ENCODE measurements around the gene FAM111A. TPM values are rescaled to one million over a fixed set of nuclear protein-coding genes. Genes with fewer than 3 reads are reported as not detected.

Gene FAM111A
- total RNA-seq, 1 experiment from 2014 or later: 20.1 TPM

DNA sequence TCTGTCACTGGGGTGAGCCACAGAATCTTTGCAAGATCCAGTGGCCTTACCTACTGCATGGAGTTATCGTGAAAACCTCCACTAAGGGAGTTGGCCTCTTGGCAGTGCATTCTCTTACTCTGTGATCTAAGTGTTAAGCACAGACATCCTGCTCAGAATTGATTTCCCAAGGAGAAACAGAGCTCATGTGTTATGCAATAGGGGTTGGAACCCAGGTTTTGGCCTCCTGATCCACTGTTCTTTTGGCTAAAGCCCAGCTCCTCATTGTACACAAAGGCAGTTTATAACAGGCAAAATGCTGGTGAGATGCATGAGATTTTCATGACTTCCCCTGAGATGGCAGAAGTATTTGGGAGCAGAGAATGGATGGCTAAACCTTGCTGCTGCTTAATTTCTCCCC is 41.1 kb downstream of the FAM111A start:
- no peak overlapping the region for H2BK12ac ChIP-seq (ENCODE audit: insufficient read length, low read depth, low read length)
- no peak overlapping the region for H3K27ac ChIP-seq (ENCODE audit: insufficient read length, low read depth, low read length)
- Mint-ChIP-seq H3K27me3 (ENCODE audit: low read depth) (no peaks in the 10 kb centered on the region; the same call in 1 of the 2 replicates), H3K4me1 (peaks cover 18 to 37% of the 10 kb centered on the region in 2 experiments), H3K9me3 (peaks cover 6 to 10% of the 10 kb centered on the region in 2 experiments; a peak in 3 of 5 replicates), H3K4me3 (no peak overlapping the region), H3K36me3 (ENCODE audit: insufficient read depth in 1 of 3, low read depth in 3 of 3) (peaks cover 5 to 31% (median 22%) of the 10 kb centered on the region in 3 experiments; a peak in 5 of 7 replicates), H3K27ac (no peak overlapping the region)
- H3K14ac ChIP-seq (ENCODE audit: insufficient read depth, low read length): no peak overlapping the region
- H2BK20ac ChIP-seq (ENCODE audit: low read depth, low read length, poor library complexity, severe bottlenecking): no peak overlapping the region
- no peak overlapping the region for H4K8ac ChIP-seq (replicated peaks; ENCODE audit: insufficient read length, low read depth, low read length)
- no peak for DNase-seq
- H3K27me3 ChIP-seq (ENCODE audit: insufficient read depth, low read length): no peaks in the 10 kb centered on the region
- H4K5ac ChIP-seq (ENCODE audit: insufficient read length, low read depth, low read length): no peak overlapping the region
- H3K18ac ChIP-seq (ENCODE audit: insufficient read length, low read depth, low read length): no peak overlapping the region
- H3T11ph ChIP-seq (ENCODE audit: low read length): no peak overlapping the region
- no peaks in the 10 kb centered on the region for H3K79me2 ChIP-seq (ENCODE audit: insufficient read depth, low read length)
- H3K79me1 ChIP-seq (ENCODE audit: insufficient read depth, low read depth, low read length, poor library complexity, severe bottlenecking): peaks cover 6% of the 10 kb centered on the region
- no peak overlapping the region for H2AK5ac ChIP-seq (ENCODE audit: insufficient read length, low read length)
- no peak overlapping the region for H2BK120ac ChIP-seq (ENCODE audit: low read depth, low read length, poor library complexity, severe bottlenecking)
- H3K56ac ChIP-seq (ENCODE audit: insufficient read length, low read depth, low read length): no peak overlapping the region
- no peak overlapping the region for H3K9ac ChIP-seq (ENCODE audit: extremely low read depth, insufficient read length, low read length)
- no peak overlapping the region for H3K4ac ChIP-seq (ENCODE audit: low read depth, low read length)
- H2BK5ac ChIP-seq (ENCODE audit: insufficient read length, low read length): no peak overlapping the region
- H3K4me1 ChIP-seq (ENCODE audit: insufficient read depth, low read length): no peaks in the 10 kb centered on the region; the same call in 1 of the 2 replicates
- H4K91ac ChIP-seq (ENCODE audit: insufficient read length, low read depth, low read length): no peak overlapping the region
- no peak overlapping the region for H3K4me2 ChIP-seq (ENCODE audit: insufficient read depth, insufficient read length, low read length)
- no peaks in the 10 kb centered on the region for H3K9me3 ChIP-seq (ENCODE audit: control insufficient read depth, low read depth, low read length)
- H3K23ac ChIP-seq (ENCODE audit: insufficient read length, low read depth, low read length): no peak overlapping the region
- no peak overlapping the region for H2BK15ac ChIP-seq (ENCODE audit: low read depth, low read length)
- no peak overlapping the region for H2AFZ ChIP-seq (ENCODE audit: low read length)
- H3K23me2 ChIP-seq (ENCODE audit: insufficient read length, low read depth, low read length, poor library complexity, severe bottlenecking): no peaks in the 10 kb centered on the region
- H4K20me1 ChIP-seq (ENCODE audit: control insufficient read depth, insufficient read depth, insufficient read length): no peaks in the 10 kb centered on the region
- TF ChIP-seq, protein P1, sequence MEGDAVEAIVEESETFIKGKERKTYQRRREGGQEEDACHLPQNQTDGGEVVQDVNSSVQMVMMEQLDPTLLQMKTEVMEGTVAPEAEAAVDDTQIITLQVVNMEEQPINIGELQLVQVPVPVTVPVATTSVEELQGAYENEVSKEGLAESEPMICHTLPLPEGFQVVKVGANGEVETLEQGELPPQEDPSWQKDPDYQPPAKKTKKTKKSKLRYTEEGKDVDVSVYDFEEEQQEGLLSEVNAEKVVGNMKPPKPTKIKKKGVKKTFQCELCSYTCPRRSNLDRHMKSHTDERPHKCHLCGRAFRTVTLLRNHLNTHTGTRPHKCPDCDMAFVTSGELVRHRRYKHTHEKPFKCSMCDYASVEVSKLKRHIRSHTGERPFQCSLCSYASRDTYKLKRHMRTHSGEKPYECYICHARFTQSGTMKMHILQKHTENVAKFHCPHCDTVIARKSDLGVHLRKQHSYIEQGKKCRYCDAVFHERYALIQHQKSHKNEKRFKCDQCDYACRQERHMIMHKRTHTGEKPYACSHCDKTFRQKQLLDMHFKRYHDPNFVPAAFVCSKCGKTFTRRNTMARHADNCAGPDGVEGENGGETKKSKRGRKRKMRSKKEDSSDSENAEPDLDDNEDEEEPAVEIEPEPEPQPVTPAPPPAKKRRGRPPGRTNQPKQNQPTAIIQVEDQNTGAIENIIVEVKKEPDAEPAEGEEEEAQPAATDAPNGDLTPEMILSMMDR (conservative IDR thresholded peaks at IDR 0.05): no peak
- no CpG with 5 or more reads among the region's 1 CpG for WGBS (ENCODE audit: extremely low coverage, insufficient read length, low lambda C conversion rate)
